ENCODE data around the gene C1orf116.

C1orf116 gene

DNA sequence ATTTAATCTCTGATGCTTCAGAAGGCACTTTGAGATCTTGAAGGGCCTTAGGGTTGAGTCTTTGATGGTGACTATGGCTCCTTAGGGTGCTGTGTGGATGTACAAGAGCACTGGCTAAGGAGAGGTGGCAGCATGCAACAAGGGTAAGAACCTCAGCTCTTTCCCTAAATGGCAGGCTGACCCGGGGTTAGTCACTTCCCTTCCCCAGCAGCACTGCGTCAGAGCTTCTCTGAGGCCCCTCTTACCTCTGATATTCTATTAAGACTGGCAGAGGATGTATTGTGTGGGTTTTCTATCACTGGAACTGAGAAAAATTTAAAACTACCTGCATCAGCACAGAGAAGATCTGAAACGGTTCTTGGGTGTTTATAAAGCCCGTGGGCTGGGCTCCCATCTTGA, 11.8 kb downstream of the C1orf116 start:
- DNase-seq: no peak

DNA sequence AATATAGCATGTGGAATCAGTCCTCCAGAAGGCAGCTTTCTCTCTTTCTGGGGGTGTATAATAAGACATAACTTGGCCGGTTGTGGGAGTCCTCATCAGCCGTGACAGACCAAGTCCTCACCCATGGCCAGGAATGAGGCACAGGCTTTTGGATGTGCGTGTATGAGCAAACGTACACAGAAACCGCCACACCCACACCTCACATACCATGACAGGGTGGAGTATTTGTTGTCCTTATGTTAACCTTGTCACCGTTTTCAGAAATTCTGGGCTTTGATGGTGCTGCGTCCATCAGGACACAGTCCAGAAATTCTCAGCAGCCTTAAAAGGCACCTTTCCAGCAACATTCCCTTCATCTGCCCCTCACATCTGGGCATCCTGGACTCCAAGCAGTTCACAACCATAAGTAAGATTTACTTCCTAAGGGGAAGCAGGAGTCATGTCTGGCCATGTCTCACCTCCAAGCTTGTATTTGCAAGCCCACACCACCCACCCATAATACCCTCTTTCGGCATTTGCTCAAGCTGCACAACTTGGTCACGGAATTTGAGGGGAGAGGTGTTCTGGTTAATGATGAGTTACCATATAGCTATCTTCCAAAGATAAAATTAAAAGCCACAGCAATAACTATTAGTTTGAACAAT, 12.4 kb downstream of the C1orf116 start:
- no peak for DNase-seq

DNA sequence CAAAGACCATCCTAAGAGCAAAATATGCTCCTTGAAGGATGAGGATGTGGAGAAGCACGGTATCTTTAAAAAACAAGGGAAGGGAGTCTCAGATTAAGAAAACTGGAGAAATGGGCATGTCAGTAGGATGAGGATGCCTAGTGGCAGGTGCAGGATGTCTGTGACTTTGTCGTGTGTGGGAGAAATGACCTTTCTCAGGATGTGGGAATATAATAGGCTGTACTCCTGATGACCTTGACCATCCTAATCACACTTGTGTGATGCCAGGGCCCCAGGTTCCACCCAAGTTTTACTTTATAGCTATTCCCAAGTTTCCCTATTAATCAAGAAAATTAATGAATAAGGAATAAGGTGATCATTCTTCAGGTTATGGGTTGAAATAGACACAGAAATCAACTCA, 12.9 kb downstream of the C1orf116 start:
- no peak for DNase-seq

DNA sequence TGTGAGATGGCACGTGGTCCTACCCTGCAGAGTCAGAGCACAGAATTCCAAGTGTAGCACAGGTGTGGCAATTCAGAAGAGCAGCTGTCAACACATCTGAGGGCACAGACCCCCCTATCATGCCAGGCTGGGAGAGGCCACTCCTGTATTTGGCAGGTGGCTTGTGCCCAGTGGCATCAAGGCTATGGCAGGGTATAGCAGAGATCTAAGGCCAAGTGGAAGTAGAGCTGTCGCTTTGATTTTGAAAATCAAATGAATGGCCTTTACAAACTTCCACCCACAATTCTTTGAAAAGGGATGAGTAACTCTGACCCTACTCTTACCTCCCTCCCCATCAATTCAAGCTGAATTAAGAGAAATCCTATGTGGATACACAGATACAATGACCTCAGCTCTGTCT, 13.4 kb downstream of the C1orf116 start:
- no peak for DNase-seq

DNA sequence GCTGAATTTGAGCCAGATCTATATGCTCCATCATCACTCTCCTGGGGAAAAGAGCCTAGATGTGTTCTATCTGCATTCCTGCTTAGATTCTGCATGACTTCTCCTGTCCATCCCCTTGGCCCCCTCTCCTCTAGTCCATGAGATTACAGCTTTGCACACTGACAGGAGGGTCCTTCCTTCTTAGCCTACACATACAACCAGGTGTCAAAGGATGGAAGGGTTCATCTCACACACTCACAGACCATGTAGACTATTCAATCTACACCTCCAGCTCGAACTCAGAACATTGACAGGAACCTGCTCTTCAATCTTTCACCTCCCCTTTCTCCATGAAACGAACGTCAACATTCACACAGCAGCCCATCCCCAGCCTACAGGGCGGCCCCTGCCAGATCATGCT, 13.8 kb downstream of the C1orf116 start:
- no peak for DNase-seq

DNA sequence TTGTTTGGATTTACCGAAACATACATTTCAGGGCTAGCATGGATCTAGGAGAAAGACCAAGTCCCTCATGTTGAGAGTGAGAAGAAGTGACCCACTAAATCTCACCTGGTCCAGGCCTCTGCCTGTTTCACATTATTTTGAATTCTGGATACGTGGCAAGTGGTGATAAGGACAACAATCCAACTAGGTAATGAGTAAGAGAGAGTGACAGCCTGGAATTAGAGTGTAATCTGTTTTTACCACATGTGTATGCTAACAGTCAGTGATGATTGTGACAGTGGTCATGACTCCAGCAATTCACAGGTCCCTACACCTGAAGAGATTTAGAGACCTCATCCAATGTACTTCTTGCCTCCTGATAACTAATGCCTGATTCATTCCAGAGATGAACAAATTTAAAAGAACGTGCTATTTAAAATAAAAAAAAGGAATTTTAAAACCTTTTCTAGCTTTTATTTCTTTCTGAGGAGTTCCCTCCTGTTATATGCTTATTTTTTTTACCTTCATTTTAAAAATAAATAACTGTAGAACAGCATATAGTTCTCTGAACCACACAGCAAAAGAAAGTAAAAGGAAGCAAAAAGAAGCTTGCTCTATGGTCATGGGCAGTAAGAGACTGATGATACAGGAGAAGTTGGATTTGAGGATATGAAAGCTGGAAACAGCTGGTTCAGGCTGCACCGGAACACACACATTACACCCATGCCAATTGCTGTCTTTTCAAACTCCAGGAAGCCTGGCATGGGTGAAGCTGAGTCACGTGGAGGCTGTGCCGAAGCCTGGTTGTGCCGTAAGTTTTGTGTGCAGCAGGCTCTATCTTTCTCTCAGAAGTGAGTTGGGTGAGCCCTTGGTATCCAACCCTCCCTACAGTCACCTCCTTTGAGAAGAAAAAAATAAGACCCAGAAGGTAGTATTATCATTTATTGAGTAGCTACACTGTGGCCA, 14.7 kb downstream of the C1orf116 start:
- peak in 12 of 58 donors; percentile 8 to 53 (median 24) for DNase-seq

DNA sequence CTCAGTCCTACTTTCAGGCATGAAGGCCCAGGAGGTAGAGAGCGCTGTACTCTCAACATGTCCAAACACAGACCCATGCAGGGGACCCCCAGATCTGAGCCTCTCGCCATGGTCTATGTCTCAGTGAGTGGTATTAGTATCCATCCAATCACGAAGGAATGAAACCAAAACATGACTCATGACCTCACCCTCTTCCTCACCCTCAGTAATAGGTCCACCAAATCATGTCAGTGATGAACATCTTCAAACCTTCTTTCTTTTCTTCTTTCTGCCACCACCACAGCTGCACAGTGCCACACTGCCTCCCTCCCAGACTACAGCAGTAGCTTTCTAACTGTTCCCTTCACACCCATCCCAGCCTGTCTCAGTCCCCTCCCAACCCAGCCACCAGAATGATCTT, 16.8 kb downstream of the C1orf116 start:
- no peak for DNase-seq

DNA sequence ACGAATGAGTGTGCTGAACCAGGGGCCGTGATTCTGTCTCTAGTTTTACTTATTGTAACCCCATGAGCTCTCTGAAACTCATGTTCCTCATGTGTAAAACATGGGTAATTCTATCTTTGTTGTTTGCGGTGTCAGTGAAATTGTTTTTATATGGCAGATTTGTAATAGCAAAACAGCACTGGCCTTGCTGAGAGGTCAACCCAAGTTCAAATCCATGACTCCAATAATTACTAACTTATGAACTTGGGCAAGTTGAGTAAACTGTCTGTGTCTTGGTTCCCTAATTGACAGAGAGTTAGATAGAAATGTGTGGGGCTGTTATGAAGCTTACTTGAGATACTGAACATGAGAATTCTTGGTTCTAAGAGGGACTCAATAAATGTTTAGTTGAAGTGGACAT, 17.8 kb downstream of the C1orf116 start:
- no peak for DNase-seq

DNA sequence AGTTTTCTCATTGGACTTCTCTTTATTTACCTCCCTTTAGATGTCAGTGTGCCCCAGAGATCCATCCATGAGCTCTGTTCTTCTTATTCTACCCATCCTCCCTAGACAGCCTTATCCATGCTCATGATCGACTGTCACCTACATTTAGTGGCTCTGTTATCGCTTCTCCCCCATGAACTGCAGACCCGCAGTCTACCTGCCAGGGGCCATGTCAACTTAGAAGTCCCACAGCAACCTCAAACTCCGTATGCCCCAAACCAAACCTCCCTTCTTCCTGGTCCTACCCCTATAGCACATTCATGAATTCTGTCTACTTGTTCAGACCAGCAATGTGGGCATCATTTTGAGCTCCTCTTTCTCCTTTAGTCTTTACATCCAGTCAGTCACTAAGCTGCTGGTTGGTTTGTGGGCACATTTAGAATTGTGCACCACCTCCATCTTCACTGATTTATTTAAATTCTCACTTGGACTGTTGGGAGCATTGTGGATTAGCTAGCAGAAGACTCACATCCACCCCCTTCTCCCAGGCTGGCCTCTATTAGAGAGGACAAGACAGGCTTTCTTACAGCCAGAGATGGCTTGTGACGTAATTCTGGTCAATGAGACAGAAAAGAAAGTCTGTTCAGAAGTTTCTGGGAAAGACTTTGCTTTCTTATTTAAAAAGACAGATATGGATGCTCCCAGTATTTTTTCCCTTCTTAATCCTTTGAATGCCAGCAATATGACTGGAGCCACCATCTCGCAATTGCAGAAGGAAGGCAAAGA, 19.1 kb downstream of the C1orf116 start:
- DNase-seq: no peak

DNA sequence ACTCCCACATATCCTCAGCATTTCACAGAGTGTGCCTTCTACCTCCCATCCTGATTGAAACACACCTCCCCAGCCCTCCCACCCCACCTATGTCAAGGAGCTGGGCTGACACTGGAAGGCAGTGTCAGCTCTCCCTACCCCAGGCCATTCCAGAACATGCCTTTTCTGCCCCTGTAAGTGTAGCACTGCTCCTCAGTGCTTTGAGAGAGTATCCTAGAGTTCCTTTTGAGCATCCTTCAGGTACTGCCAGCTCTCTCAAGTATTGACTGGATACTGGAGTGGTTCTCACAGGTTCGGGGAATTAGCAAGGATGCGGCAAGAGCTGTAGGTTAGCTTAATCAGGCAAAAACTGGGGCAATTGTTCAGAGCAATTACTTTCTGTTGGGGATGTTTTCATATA, 21.8 kb downstream of the C1orf116 start:
- no peak for DNase-seq

DNA sequence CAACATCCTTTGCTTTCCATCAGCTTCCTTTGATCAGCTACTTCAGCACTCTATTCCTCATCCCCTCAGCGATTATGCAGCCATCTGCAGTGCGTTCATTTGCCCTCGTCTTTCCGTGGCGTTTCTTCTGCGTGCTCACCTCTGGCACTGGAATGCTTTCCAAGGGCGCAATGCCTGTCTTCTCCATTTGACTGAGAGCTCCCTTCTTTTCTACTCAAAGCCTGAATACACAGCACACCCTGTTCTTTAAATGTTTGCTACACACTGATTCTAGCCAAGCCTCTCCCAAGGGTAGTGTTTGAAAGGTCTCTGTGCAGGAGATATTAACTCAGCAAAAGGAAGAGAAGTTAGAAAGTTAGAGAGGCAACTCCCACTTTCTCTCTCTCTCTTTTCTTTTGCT, 22.6 kb downstream of the C1orf116 start:
- DNase-seq: no peak

DNA sequence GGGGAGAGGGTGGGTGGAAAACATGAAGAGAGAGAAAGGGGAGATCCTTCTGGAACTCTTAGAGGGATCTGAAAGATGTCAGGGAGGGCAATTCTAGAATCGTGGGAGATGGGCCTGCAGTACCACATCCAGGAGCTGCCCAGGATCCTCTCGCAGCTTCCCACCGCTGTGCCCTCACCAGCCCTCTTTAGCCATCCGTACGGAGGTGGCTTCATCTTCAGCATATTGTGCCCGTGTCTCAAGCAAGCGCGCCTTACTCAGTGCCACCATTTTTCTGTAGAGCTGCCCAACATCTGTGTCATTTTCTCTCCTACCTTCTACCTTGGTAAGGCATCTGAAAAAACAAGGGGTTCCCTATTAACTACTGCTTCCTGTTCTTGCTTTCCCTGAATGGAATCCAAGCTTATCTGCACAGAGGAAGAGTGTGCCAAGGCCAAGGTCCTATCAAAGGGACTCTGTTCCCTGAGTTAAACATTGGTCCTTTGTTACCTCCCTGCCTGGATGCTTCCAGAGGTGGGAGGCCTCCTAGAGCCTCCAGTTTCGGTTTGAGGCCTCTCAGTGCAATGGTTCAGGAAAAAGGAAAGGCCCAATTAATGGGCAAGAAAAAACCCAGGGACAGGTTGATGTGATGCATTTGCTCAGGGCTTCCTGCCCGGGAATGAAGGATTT, 23.2 kb downstream of the C1orf116 start:
- DNase-seq: no peak

DNA sequence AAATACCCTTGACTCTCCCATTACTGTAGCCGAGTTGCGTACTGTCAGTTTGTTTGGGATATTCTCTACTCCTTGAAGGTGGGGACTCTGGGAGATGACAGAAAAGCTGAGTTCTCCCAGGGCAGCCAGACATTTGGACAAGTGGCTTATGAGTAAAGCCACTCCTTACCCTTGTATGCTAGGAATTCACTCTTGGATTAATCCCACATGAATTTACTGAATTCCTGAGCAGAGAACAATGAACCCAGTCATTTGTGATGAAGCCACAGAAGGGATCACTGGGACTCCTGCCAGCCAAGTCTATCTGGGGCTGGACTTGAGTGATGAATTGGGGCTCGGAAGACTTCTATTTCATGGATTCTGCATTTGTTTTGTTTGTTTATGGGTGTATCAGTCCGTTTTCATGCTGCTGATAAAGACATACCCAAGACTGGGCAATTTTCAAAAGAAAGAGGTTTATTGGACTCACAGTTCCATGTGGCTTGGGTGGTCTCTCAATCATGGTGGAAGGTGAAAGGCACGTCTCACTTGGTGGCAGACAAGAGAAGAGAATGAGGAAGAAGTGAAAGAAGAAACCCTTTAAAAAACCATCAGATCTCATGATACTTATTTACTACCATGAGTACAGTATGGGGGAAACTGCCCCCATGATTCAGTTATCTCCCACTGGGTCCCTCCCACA, 25.1 kb downstream of the C1orf116 start:
- no peak for DNase-seq

DNA sequence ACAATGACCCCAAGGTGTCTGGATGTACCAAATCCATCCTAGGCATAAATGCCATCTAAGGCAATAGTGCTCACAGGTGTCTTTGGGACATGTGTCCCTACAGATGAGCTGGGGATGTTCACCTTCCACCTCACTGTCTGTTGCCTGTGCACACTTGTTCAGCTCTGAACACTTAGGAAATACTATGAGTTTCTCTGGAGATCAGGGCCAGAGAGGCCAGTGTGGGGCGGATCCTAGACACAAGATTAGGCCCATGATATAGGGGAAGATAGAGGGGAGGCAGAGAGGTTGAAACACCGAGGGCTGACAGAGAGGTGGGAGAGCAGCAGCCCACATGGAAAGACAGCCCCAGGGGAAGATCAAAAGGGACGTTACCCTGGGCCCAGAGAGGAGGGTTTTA, 25.6 kb downstream of the C1orf116 start:
- DNase-seq: no peak

DNA sequence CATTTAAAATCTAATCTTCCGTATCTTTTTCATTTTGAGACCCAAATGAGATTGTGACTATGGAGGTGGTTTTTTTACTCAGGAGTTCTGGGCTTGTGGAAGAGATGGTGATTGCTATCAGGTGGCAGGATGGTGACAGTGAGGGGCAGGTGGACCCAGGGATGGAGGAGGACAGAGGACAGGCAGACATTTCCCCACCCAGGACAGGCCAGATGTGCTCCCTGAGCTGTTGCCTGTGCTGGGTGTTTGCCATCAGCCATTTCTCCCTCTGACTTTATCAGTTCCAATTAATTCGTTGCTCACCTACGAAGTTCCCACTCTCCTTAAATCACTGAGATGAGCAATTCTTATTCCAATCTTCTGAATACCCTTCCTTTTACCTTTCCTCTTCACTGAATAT, 26.5 kb downstream of the C1orf116 start:
- DNase-seq: no peak

DNA sequence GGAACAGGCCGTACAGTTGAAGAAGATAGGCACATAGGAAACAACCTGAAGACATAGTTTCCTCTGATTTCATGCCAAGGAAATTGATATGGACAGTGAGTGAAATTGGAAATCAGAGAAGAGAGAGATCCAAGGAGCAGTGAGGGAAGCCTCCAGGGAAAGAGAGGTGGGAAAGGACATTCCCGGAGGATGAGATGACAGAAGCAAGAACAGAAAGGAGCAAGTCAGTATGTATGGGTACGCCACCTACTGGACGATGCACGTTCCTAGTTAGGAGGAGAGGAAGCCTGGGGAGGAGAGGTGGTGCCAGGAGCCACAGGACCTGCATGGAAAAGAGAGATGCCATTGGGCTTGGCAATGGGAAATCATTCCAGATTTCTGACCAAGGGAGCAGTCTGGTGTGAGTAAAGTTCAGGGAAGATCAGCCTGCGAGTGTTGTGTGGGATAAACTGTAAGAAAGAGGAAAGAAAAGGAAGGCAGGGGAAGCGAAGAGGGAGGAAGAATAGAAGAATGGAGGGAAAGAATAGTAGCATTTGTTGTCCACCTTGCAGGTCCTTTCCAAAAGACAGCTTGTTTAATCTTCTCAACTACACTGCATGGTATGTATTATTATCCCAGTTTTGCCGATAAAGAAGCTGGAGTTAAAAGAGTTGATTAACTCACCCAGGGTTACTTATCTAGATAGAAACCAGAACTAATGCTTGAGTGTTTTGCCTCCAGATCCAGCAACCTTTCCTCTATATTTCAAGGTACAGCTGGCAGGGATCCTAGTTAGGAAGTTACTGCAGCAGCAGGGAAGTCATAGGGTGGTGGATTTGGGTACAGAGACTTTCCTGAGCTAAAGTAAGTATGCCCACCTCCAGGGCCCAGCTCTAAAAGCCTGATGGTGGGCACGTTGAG, 27.4 kb downstream of the C1orf116 start:
- DNase-seq: peak in 10 of 58 donors; percentile 3 to 48 (median 28)

DNA sequence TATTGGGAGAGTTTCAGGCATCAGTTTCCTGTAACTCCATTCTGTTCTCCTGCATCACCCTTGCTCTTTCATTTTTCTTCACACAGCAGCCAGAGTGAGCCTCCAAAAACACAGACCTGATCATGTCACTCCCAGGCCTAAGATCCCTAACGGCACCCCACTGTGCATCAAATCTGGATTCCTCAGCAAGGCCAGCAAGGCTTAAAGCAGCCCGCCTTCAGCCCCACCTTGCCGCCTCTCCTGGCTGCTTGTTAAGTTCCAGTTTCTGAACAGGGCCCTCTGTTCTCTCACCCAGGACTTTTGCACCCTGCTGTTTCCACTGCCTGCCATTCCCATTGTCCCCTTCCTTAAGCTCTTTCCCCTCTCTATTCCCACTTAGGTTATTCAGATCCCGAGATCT, 29.3 kb downstream of the C1orf116 start:
- no peak for DNase-seq

DNA sequence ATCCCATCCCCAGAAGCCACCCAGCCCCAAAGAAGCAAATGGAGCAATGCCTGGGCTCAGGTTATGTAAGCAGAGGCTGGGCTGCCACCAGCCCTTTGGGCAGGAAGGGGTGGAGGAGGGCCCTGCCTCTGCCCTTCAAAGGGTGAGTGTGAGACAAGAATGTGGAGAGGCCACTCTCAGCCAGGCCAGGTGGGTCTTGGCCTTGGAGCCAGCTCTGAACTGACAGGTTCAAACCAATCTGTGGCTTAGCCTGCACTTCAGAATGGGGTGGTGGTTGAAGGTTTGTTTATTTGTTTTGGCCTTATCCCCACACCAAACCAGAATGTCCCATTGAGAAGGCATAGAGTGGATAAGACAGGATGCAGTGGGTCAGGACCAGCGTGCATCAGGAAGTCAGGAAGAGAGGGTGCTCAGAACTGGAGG, 29.8 kb downstream of the C1orf116 start:
- no peak for DNase-seq

DNA sequence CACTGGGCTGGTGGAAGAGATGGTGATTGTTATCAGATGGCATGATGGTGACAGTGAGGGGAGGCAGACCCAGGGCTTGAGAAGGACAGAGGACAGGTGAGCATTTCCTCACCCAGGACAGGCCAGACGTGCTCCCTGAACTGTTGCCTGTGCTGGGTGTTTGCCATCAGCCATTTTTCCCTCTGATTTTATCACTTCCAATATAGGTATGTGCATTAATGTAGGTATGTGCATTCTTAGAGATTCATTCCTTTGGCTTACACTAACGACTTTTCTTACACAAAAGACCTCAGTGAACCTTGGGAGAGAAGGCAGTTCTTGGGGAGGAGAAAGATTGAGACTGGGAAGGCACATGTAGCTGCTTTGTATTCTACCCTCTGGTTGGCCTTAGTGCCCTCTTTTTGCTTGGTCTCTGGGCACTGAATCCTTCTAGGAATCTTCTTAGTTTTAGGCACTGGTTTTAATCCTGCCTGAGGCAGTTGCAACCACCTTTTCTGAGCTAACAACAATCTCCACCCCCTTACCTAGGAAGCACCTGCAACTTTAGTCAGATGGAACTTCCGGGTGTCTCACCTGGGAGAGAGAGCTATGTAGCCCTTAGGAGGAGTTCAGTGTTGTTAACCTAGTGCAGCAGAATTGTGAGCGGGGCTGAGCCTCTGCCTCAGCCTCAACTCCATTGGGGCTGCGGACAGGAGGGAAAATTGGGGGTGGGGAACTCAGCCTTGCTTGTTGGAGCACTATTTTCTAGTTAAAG, 30.9 kb downstream of the C1orf116 start:
- DNase-seq: no peak
